Raji (cell line): ENCODE results near the gene NTNG2.

Experiments
- POLR2A ChIP-seq: IDR thresholded peaks from 2 replicates; pipeline ENCODE4 v1.6.1; 2011; ENCODE audit warnings: low read depth, low read length, control low read depth; ENCODE audit not compliant: insufficient read depth

The NTNG2 gene

DNA sequence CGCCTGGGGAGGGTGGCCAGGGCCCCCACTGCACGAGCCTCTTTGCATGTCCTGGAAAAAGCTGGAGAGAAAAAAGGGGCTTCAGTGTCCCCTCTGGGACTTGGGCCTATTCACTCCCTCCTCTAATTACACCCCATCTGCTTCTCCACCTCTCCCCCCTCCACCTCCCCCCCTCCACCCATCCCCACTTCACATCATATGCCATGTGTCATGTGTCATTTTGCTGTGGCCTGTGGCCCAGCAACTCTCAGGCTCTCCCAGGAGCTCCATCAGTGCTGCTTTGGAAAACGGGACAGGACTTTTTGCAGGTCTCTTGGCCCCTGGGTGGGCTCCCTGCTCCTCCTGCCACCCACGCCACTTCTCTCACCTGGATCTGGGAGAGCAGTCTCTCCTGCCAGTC, 68.7 kb downstream of the NTNG2 start:
- no peak for TF ChIP-seq POLR2A

- TF ChIP-seq POLR2A = no peak
These were observed 69.3 kb downstream of the NTNG2 start for GRCh38 chr9:132231019-132231701.

DNA sequence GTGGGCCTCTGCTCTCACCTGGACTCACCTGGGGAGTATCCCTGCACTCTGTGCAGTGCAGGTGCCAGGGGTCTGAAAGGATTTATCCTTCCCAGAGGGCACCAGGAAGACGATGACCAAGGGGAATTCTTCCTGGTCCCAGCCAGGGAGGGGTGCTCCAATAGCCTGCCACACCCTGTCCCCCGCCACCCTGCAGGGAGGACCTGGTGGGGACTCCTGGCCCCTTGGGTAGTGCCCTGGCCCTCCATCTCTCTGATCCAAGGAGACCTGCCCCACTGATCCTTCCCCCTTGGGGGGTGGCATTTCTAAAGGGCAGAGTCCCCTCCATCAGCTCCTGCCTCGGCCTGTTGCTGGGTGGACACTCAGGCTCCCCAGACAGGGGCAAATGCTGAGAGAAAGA, 70.7 kb downstream of the NTNG2 start:
- no peak for TF ChIP-seq POLR2A

GRCh38 chr9:132233138-132233537, 71.3 kb downstream of the NTNG2 start:
- TF ChIP-seq POLR2A = no peak

DNA sequence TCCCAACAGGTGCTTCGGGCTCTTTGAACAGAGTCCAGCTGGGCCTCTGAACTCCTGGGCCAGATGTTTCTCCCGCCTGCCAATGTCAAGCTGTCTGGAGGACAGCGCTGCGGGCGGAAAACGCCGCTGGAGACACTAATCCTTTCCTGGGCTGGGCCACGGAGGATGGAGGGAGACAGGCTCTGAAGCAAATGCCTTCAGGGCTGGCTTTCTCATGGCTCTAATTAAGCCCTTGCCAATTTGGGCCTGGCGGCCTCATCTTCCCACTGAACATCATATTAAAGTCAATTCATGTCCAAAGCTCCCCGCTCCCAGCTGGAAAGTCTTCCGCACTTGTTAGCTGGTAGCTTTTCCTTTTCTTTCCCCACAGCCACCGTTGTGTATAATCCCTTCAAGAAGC, 72.7 kb downstream of the NTNG2 start:
- no peak for TF ChIP-seq POLR2A

- TF ChIP-seq POLR2A = no peak
These were observed 73.3 kb downstream of the NTNG2 start for GRCh38 chr9:132235125-132235524.

DNA sequence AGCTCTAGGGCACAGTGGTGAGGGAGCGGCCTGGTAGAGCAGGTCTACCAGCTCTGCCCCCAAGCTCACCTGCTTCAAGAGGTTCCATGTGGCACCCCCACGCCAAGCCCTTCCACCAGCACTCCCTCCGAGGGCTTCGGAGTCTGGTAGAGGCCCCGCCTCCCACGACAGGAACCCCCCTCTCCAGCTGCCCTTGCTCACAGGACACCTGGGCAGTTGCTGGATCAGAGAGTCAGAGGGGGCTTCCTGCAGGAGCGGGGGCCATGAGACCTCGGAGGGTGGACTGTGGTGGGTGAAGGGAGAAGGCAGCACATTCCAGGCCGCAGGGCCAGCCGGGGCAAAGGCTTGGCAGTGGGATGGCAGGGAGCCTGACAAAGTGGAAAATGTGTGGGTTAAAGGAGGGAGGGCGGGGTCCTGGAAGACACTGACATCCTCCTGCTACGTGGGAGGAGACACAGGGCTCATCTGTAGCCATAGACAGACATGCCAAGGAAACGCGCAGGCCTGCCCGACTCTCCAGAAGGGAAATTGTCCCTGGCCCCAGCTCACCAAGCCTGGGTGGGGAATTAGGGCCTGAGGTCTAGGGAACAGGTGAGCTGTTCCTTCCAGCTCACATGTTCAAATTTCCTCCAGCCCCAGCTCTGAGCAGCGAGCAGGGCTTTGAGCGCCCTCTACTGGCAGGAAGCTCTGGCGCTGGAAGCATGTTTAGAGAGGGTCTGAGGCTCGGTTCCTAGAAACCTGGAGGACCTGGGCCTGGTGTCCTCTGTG, 74.2 kb downstream of the NTNG2 start:
- TF ChIP-seq POLR2A = no peak

DNA sequence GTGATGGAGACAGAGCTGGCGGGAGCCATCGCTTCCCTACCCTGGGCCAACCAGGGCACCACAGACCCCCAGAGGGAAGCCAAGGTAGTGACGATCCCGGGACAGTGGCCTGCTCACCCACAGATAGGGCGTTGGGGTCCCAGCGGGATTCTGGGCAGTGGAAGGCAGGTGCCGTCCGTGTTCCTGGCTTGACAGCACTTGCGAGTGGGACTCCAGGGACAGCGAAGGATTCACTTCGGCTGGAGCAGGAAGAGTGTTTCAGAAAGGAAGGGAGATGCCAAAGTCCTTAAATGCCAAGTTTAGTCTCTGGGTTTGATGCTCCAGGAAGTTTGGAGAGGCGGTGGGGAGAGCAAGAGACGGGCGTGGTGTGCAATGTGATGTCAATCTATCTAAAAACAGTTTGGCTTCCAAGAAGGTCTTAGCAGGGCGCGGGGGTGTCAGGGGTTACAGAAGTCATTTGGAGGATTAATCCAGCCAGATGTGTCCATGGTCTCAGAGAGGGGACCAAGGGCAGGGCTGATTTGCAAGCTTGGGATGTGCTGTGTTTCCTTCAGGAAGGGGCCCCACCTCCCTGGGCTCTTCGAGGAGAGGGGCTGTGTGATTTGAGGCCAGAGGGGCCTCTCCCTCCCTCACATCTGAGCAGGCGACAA, 74.9 kb downstream of the NTNG2 start:
- no peak for TF ChIP-seq POLR2A

GRCh38 chr9:132237481-132237880, 75.6 kb downstream of the NTNG2 start:
- TF ChIP-seq POLR2A = no peak

- TF ChIP-seq POLR2A = no peak
These were observed 76.4 kb downstream of the NTNG2 start for GRCh38 chr9:132238026-132238972.

DNA sequence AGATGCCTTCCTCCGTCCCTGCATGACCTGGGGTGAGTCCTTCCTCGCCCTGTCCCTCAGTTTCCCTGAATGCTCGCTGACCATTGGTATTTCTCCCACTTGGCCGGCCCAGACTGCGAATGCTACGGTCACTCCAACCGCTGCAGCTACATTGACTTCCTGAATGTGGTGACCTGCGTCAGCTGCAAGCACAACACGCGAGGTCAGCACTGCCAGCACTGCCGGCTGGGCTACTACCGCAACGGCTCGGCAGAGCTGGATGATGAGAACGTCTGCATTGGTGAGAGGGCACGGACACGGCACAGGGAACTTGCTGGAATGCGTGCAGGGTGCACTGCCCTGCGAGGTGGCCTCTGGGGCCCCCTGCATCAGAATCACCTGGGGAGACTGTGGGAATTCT, 77.1 kb downstream of the NTNG2 start:
- no peak for TF ChIP-seq POLR2A

GRCh38 chr9:132239518-132239917, 77.7 kb downstream of the NTNG2 start:
- no peak for TF ChIP-seq POLR2A

- no peak for TF ChIP-seq POLR2A
These were observed 78.4 kb downstream of the NTNG2 start for GRCh38 chr9:132239999-132240840.

GRCh38 chr9:132240841-132241482, 79.1 kb downstream of the NTNG2 start:
- TF ChIP-seq POLR2A = no peak
